Smooth muscle cell (in vitro differentiated cells): ENCODE results near the gene HTATIP2. TPM values are rescaled to one million over a fixed set of nuclear protein-coding genes. Genes with fewer than 3 reads are reported as not detected.

Experiments used
- DNase-seq: peaks from one replicate; lab custom pipeline; 2025; ENCODE audit not compliant: unreplicated experiment; lab: John Stamatoyannopoulos, UW
- H2AFZ ChIP-seq: fragments of 200-600 bp; sonication (generic); 2 replicates; pipeline ENCODE4 v1.6.0; 2016; ENCODE audit warnings: antibody characterized with exemption, low read depth, mild to moderate bottlenecking
- H3F3A ChIP-seq: fragments of 200-600 bp; sonication (generic); 2 replicates; pipeline ENCODE4 v1.6.0; 2017; ENCODE audit warnings: antibody characterized with exemption, low read depth
- H3K27ac ChIP-seq: fragments of 200-600 bp; sonication (generic); 2 replicates; pipeline ENCODE4 v1.5.1; 2016; ENCODE audit warnings: low read depth, mild to moderate bottlenecking
- H3K27me3 ChIP-seq: fragments of 200-600 bp; sonication (generic); 2 replicates; pipeline ENCODE4 v1.6.1; 2016; ENCODE audit warnings: low read depth, mild to moderate bottlenecking
- H3K36me3 ChIP-seq: fragments of 200-600 bp; sonication (generic); 2 replicates; pipeline ENCODE4 v1.5.1; 2016; ENCODE audit warnings: low read depth
- H3K4me1 ChIP-seq: fragments of 200-600 bp; sonication (generic); 2 replicates; pipeline ENCODE4 v1.5.1; 2016; ENCODE audit warnings: low read depth
- H3K4me2 ChIP-seq: fragments of 200-600 bp; sonication (generic); 2 replicates; pipeline ENCODE4 v1.6.0; 2016; ENCODE audit warnings: mild to moderate bottlenecking
- H3K4me3 ChIP-seq: fragments of 200-600 bp; sonication (generic); 2 replicates; pipeline ENCODE4 v1.5.1; 2016; ENCODE audit warnings: mild to moderate bottlenecking
- H3K79me2 ChIP-seq: fragments of 200-600 bp; sonication (generic); 2 replicates; pipeline ENCODE4 v1.6.0; 2016; ENCODE audit warnings: low read depth, mild to moderate bottlenecking
- H3K9ac ChIP-seq: fragments of 200-600 bp; sonication (generic); 2 replicates; pipeline ENCODE4 v1.6.0; 2016; ENCODE audit warnings: low read depth
- H3K9me3 ChIP-seq: fragments of 200-600 bp; sonication (generic); replicated peaks from 2 replicates; pipeline ENCODE4 v1.5.1; 2016; ENCODE audit warnings: low read depth
- H4K20me1 ChIP-seq: fragments of 200-600 bp; sonication (generic); 2 replicates; pipeline ENCODE4 v1.6.0; 2016; ENCODE audit warnings: low read depth
- CTCF ChIP-seq: fragments of 200-600 bp; sonication (generic); IDR thresholded peaks from 2 replicates; pipeline ENCODE4 v1.5.1; 2017; ENCODE audit warnings: borderline replicate concordance, mild to moderate bottlenecking, antibody characterized with exemption; ENCODE audit not compliant: insufficient read depth, poor library complexity, severe bottlenecking
- WGBS: methylation state at CpG from one replicate; pipeline ENCODE4 v1.1.7; 2016; ENCODE audit warnings: low lambda C conversion rate; 5-methylcytosine and 5-hydroxymethylcytosine counted together
- polyA plus RNA-seq: library from polyadenylated mRNA; unstranded; fragments of >200 nt; fragmentation: Nextera tagmentation; extraction: Ambion mirVana; gene quantifications from 2 replicates; pipeline ENCODE4 v1.2.1, GENCODE V29; 2016
- total RNA-seq: library from RNA; depleted of rRNA; stranded (reverse); fragments of >200 nt; gene quantifications from 2 replicates; pipeline ENCODE4 v1.2.3, GENCODE V29; 2014

The HTATIP2 gene
- total and polyA plus RNA-seq, 2 experiments from 2014 or later, result 34.1 to 38.4 TPM

- peak; percentile 62 for TF ChIP-seq CTCF
- H3K9ac ChIP-seq, result no peak overlapping the region
- WGBS, result 50% methylated on average over 12 of the region's 12 CpGs
Observed at GRCh38 chr11:20355221-20356219, 8.0 kb upstream of the HTATIP2 start.

GRCh38 chr11:20357150-20357549, 6.4 kb upstream of the HTATIP2 start:
- DNase-seq, result no peak
- no peaks in the 10 kb centered on the region for H3K36me3 ChIP-seq
- H3K9ac ChIP-seq, result no peak overlapping the region
- 31% methylated on average over 1 of the region's 1 CpG for WGBS
- no peaks in the 10 kb centered on the region for H3K27me3 ChIP-seq
- no peaks in the 10 kb centered on the region for H3K79me2 ChIP-seq
- no peaks in the 10 kb centered on the region for H3K9me3 ChIP-seq
- no peaks in the 10 kb centered on the region for H3K4me1 ChIP-seq
- no peaks in the 10 kb centered on the region for H4K20me1 ChIP-seq
- no peak overlapping the region for H2AFZ ChIP-seq
- H3K4me2 ChIP-seq, result no peak overlapping the region
- no peak overlapping the region for H3K27ac ChIP-seq
- no peaks in the 10 kb centered on the region for H3F3A ChIP-seq
- no peak overlapping the region for H3K4me3 ChIP-seq
- no peak for TF ChIP-seq CTCF

More at GRCh38 chr11:20355221-20356219, 8.0 kb upstream of the HTATIP2 start:
- H3K27ac ChIP-seq, result no peak overlapping the region
- no peak for DNase-seq
- H3K36me3 ChIP-seq, result no peaks in the 10 kb centered on the region
- H3K9me3 ChIP-seq, result no peaks in the 10 kb centered on the region
- no peaks in the 10 kb centered on the region for H3F3A ChIP-seq
- no peak overlapping the region for H2AFZ ChIP-seq
- H3K4me1 ChIP-seq, result no peaks in the 10 kb centered on the region
- H3K79me2 ChIP-seq, result no peaks in the 10 kb centered on the region
- H3K4me2 ChIP-seq, result no peak overlapping the region
- H3K4me3 ChIP-seq, result no peak overlapping the region
- H4K20me1 ChIP-seq, result no peaks in the 10 kb centered on the region
- H3K27me3 ChIP-seq, result no peaks in the 10 kb centered on the region

GRCh38 chr11:20360650-20361049, 2.9 kb upstream of the HTATIP2 start:
- Histone ChIP-seq H3K27me3 (no peaks in the 10 kb centered on the region), H3K4me2 (no peak overlapping the region), H3K79me2 (no peaks in the 10 kb centered on the region), H3K27ac (no peak overlapping the region), H3K4me1 (peaks cover 5% of the 10 kb centered on the region), H4K20me1 (no peaks in the 10 kb centered on the region), H3K36me3 (no peaks in the 10 kb centered on the region), H3K9me3 (no peaks in the 10 kb centered on the region), H3K9ac (no peak overlapping the region), H3K4me3 (no peak overlapping the region), H2AFZ (no peak overlapping the region), H3F3A (no peaks in the 10 kb centered on the region)
- 67% methylated on average over 7 of the region's 7 CpGs for WGBS
- TF ChIP-seq CTCF, result no peak
- no peak for DNase-seq
